Neural cell (in vitro differentiated cells): ENCODE measurements around the gene COL13A1. TPM values are rescaled to one million over a fixed set of nuclear protein-coding genes. Genes with fewer than 3 reads are reported as not detected.

Source experiments
- H2AFZ ChIP-seq: fragments of 200-600, 300-800 bp; sonication (generic), shearing (Covaris generic); 2 replicates; pipeline ENCODE4 v1.6.0; 2014; ENCODE audit warnings: low read depth, mild to moderate bottlenecking, antibody characterized with exemption, low read length, moderate library complexity
- H3F3A ChIP-seq: fragments of 200-600 bp; shearing (Covaris generic); 2 replicates; pipeline ENCODE4 v1.6.1; 2016; ENCODE audit warnings: mild to moderate bottlenecking, moderate library complexity, mixed read lengths, antibody characterized with exemption, low read length; ENCODE audit not compliant: insufficient read depth, poor library complexity, severe bottlenecking
- H3K27ac ChIP-seq: fragments of 200-600, 300-800 bp; sonication (generic), shearing (Covaris generic); 2 replicates; pipeline ENCODE4 v1.5.1; 2014; ENCODE audit warnings: mild to moderate bottlenecking, low read length, moderate library complexity
- H3K27me3 ChIP-seq: fragments of 300-800, 200-600 bp; sonication (generic), shearing (Covaris generic); 2 replicates; pipeline ENCODE4 v1.6.0; 2014; ENCODE audit warnings: mild to moderate bottlenecking, low read depth, low read length, moderate library complexity; ENCODE audit not compliant: insufficient read depth
- H3K36me3 ChIP-seq: fragments of 300-800, 200-600 bp; sonication (generic), shearing (Covaris generic); 2 replicates; pipeline ENCODE4 v1.5.1; 2014; ENCODE audit warnings: mild to moderate bottlenecking, antibody characterized with exemption, low read length, moderate library complexity; ENCODE audit not compliant: insufficient read depth
- H3K4me2 ChIP-seq: fragments of 300-800, 200-600 bp; sonication (generic), shearing (Covaris generic); 2 replicates; pipeline ENCODE4 v1.6.0; 2014; ENCODE audit warnings: mild to moderate bottlenecking, low read length
- H3K4me3 ChIP-seq: fragments of 300-800, 200-600 bp; sonication (generic), shearing (Covaris generic); 2 replicates; pipeline ENCODE4 v1.5.1; 2014; ENCODE audit warnings: mild to moderate bottlenecking, low read length, moderate library complexity
- H3K79me2 ChIP-seq: fragments of 200-600 bp; shearing (Covaris generic); replicated peaks from 2 replicates; pipeline ENCODE4 v1.6.0; 2014; ENCODE audit warnings: mild to moderate bottlenecking, low read length, moderate library complexity; ENCODE audit not compliant: insufficient read depth
- H3K9ac ChIP-seq: fragments of 300-800, 200-600 bp; sonication (generic), shearing (Covaris generic); 2 replicates; pipeline ENCODE4 v1.6.1; 2016; ENCODE audit warnings: mild to moderate bottlenecking, low read length, mixed read lengths
- H3K9me2 ChIP-seq: fragments of 200-600 bp; shearing (Covaris generic); 2 replicates; pipeline ENCODE4 v1.6.1; 2016; ENCODE audit warnings: mild to moderate bottlenecking, low read length, mixed read lengths; ENCODE audit not compliant: insufficient read depth
- H3K9me3 ChIP-seq: fragments of 200-600, 300-800 bp; sonication (generic), shearing (Covaris generic); 2 replicates; pipeline ENCODE4 v1.6.1; 2016; ENCODE audit warnings: mild to moderate bottlenecking, mixed run types, low read length, moderate library complexity, mixed read lengths
- H4K20me1 ChIP-seq: fragments of 200-600 bp; shearing (Covaris generic); 2 replicates; pipeline ENCODE4 v1.6.1; 2016; ENCODE audit warnings: mild to moderate bottlenecking, mixed run types; ENCODE audit not compliant: insufficient read depth
- EP300 ChIP-seq: fragments of 450-650 bp; conservative IDR thresholded peaks from 2 replicates; pipeline ENCODE4 v1.6.1; 2014; ENCODE audit warnings: antibody characterized with exemption, mild to moderate bottlenecking, moderate library complexity; ENCODE audit not compliant: poor library complexity, severe bottlenecking
- EZH2 ChIP-seq: fragments of 200-600, 300-800 bp; shearing (Covaris generic), sonication (generic); IDR thresholded peaks from 2 replicates; pipeline ENCODE4 v1.6.1; 2014; ENCODE audit warnings: antibody characterized with exemption, low read length, borderline replicate concordance, mild to moderate bottlenecking; ENCODE audit not compliant: insufficient read depth, poor library complexity, severe bottlenecking
- MXI1 ChIP-seq: fragments of 450-650 bp; conservative IDR thresholded peaks from 2 replicates; pipeline ENCODE4 v1.6.1; 2014; ENCODE audit warnings: antibody characterized with exemption, mild to moderate bottlenecking; ENCODE audit not compliant: poor library complexity, severe bottlenecking
- POLR2AphosphoS5 ChIP-seq: IDR thresholded peaks from 2 replicates; pipeline ENCODE4 v1.6.1; 2012
- RAD21 ChIP-seq: fragments of 450-650 bp; conservative IDR thresholded peaks from 2 replicates; pipeline ENCODE4 v1.6.1; 2014; ENCODE audit warnings: antibody characterized with exemption, mild to moderate bottlenecking, moderate library complexity
- REST ChIP-seq: IDR thresholded peaks from 2 replicates; pipeline ENCODE4 v1.6.1; 2012; ENCODE audit warnings: borderline replicate concordance
- SMC3 ChIP-seq: fragments of 450-650 bp; conservative IDR thresholded peaks from 2 replicates; pipeline ENCODE4 v1.6.1; 2014; ENCODE audit warnings: antibody characterized with exemption, mild to moderate bottlenecking, moderate library complexity; ENCODE audit not compliant: poor library complexity
- TAF1 ChIP-seq: IDR thresholded peaks from 2 replicates; pipeline ENCODE4 v1.6.1; 2012; ENCODE audit warnings: low read depth
- polyA plus RNA-seq: library from polyadenylated mRNA; depleted of rRNA; stranded (reverse); fragments of >200 nt; gene quantifications from 2 replicates; pipeline ENCODE4 v1.2.3, GENCODE V29; 2014
- TF ChIP-seq, protein P1 (sequence below): fragments of 450-650 bp; IDR thresholded peaks from 2 replicates; pipeline ENCODE4 v1.5.1; 2014; ENCODE audit warnings: antibody characterized with exemption, mild to moderate bottlenecking, moderate library complexity; ENCODE audit not compliant: poor library complexity, severe bottlenecking

Gene COL13A1
- polyA plus RNA-seq, 1 donor from 2014 or later: 4.7 TPM

DNA sequence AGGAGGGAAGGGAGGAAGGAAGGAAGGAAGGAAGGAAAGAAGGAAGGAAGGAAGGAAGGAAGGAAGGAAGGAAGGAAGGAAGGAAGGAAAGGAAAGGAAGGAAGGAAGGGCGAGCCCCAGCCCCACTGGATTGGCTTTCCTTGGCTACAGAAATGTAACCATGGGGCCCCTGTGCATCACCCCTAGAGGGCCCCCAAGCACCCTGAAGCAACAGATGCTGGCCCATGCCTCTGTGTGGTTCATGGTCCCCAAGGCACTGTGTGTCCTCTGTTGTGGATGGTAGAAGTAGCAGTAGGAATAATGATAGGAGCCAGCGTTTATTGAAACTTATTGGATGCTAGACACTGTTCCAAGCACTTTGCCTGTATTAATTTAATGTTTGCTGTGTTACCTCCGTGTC lies 134.4 kb downstream of the COL13A1 start:
- Histone ChIP-seq H2AFZ (no peak overlapping the region), H3K9me3 (peaks cover 3% of the 10 kb centered on the region), H3F3A (no peaks in the 10 kb centered on the region), H3K79me2 (no peaks in the 10 kb centered on the region), H3K4me3 (no peak overlapping the region), H3K36me3 (no peaks in the 10 kb centered on the region), H3K27ac (no peak overlapping the region), H3K9me2 (no peaks in the 10 kb centered on the region), H4K20me1 (no peaks in the 10 kb centered on the region), H3K4me2 (no peak overlapping the region), H3K27me3 (no peaks in the 10 kb centered on the region), H3K9ac (no peak overlapping the region)
- TF ChIP-seq EZH2 (no peak), EP300 (no peak), POLR2AphosphoS5 (no peak), SMC3 (no peak), MXI1 (no peak), TAF1 (no peak), RAD21 (no peak), REST (no peak)
- TF ChIP-seq, protein P1, sequence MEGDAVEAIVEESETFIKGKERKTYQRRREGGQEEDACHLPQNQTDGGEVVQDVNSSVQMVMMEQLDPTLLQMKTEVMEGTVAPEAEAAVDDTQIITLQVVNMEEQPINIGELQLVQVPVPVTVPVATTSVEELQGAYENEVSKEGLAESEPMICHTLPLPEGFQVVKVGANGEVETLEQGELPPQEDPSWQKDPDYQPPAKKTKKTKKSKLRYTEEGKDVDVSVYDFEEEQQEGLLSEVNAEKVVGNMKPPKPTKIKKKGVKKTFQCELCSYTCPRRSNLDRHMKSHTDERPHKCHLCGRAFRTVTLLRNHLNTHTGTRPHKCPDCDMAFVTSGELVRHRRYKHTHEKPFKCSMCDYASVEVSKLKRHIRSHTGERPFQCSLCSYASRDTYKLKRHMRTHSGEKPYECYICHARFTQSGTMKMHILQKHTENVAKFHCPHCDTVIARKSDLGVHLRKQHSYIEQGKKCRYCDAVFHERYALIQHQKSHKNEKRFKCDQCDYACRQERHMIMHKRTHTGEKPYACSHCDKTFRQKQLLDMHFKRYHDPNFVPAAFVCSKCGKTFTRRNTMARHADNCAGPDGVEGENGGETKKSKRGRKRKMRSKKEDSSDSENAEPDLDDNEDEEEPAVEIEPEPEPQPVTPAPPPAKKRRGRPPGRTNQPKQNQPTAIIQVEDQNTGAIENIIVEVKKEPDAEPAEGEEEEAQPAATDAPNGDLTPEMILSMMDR: no peak

DNA sequence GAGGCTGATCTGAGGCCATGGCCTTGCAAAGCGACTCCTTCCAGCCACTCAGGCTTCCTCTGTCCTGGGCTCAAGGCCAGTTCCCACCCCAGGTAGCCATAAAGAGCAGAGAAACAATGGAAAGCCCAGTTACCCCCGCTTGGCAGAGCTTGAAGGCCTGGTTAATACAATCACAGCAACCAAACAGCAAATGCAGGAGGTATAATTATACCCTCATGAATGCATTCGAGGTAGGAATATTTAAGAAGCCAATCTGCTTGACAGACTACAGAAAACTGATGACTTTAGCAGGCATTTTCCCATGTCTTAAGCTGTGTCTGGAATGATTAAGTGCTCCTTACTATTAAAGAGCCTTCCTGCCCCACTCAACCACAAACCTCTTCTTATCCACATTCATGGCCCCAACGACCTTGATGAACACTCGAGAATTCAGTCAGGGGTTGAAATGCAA lies 136.9 kb downstream of the COL13A1 start:
- Histone ChIP-seq H3K4me3 (no peak overlapping the region), H3K27me3 (no peaks in the 10 kb centered on the region), H3K27ac (no peak overlapping the region), H3K9me2 (no peaks in the 10 kb centered on the region), H3K79me2 (no peaks in the 10 kb centered on the region), H3K36me3 (no peaks in the 10 kb centered on the region), H3K9ac (no peak overlapping the region), H3K9me3 (peaks cover 7% of the 10 kb centered on the region), H4K20me1 (no peaks in the 10 kb centered on the region), H3K4me2 (no peak overlapping the region), H3F3A (no peaks in the 10 kb centered on the region), H2AFZ (no peak overlapping the region)
- TF ChIP-seq, protein P1: no peak
- TF ChIP-seq REST (no peak), MXI1 (no peak), EP300 (no peak), POLR2AphosphoS5 (no peak), RAD21 (no peak), TAF1 (no peak), EZH2 (no peak), SMC3 (no peak)
